Measurements from ENCODE around the gene BRCC3. TPM values are rescaled to one million over a fixed set of nuclear protein-coding genes. Genes with fewer than 3 reads are reported as not detected.

BRCC3 gene
- total RNA-seq, 2 experiments from 2014 or later, result 12.6 to 12.8 TPM

DNA sequence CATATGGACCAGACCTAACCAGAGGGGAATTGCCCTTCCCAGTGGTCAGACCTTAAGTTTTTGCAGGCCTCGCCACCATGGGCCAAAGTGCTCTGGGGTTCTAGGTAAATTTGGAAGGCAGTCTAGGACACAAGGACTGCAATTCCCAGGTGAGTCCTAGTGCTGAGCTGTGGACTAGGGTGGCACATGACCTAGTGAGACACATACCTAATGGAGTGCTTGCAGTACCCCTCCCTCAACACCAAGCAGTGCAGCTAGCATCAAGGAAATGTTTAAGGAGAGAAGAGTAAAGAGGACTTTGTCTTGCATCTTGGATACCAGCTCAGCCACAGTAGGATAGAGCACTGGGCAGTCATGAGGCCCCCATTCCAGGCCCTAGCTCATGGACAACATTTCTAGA, 60.8 kb downstream of the BRCC3 start:
- H3K4me3 ChIP-seq (ENCODE audit: low read length), result no peak overlapping the region
- no peaks in the 10 kb centered on the region for H3K36me3 ChIP-seq (ENCODE audit: insufficient read depth, low read length)
- intact Hi-C loops (cut with DNase I, micrococcal nuclease), result no loop called here
- Mint-ChIP-seq H3K27me3 (no peaks in the 10 kb centered on the region), H3K9me3 (peaks cover 3% of the 10 kb centered on the region), H3K4me1 (ENCODE audit: low read depth) (no peaks in the 10 kb centered on the region), H3K4me3 (no peak overlapping the region), H3K36me3 (ENCODE audit: low read depth) (no peaks in the 10 kb centered on the region), H3K27ac (no peak overlapping the region)
- no peak for DNase-seq
- TF ChIP-seq, protein P1, sequence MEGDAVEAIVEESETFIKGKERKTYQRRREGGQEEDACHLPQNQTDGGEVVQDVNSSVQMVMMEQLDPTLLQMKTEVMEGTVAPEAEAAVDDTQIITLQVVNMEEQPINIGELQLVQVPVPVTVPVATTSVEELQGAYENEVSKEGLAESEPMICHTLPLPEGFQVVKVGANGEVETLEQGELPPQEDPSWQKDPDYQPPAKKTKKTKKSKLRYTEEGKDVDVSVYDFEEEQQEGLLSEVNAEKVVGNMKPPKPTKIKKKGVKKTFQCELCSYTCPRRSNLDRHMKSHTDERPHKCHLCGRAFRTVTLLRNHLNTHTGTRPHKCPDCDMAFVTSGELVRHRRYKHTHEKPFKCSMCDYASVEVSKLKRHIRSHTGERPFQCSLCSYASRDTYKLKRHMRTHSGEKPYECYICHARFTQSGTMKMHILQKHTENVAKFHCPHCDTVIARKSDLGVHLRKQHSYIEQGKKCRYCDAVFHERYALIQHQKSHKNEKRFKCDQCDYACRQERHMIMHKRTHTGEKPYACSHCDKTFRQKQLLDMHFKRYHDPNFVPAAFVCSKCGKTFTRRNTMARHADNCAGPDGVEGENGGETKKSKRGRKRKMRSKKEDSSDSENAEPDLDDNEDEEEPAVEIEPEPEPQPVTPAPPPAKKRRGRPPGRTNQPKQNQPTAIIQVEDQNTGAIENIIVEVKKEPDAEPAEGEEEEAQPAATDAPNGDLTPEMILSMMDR (IDR thresholded peaks at IDR 0.05), result no peak
- ChIA-PET CTCF (no interaction called here), POLR2A (no interaction called here)
- ATAC-seq (ENCODE audit: poor library complexity), result no peak
- H3K4me1 ChIP-seq (ENCODE audit: insufficient read depth, low read length), result no peaks in the 10 kb centered on the region
- no peaks in the 10 kb centered on the region for H3K27me3 ChIP-seq (ENCODE audit: control insufficient read depth in 1 of 2, insufficient read depth in 2 of 2, low read length in 2 of 2)
- no peak overlapping the region for H3K27ac ChIP-seq (ENCODE audit: low read depth in 1 of 2, low read length in 2 of 2)
- H3K9me3 ChIP-seq (ENCODE audit: control insufficient read depth in 1 of 2, insufficient read depth in 1 of 2, low read length in 2 of 2), result peaks cover 0 to 7% of the 10 kb centered on the region in 2 experiments

DNA sequence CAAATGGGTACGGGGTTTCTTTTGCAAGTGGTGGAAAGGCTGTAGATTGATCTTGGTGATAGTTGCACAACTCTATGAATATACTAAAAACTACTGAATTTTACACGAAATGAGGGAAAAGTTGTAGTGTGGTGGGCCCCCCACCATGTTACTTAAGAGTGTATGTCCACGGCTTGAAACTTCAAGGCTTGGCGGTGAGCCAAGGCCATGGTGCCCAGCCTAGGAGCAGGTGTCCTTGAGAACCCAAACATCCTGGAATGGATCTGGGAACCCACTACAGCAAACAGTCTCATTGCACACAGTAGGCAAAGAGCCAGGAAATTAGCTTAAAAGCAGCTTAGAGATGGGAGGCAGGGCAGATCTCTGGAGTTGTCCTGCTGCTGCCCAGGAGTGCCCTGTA, 62.9 kb downstream of the BRCC3 start:
- TF ChIP-seq, protein P1 (IDR thresholded peaks at IDR 0.05), result no peak
- Mint-ChIP-seq H3K4me1 (ENCODE audit: low read depth) (no peaks in the 10 kb centered on the region), H3K9me3 (no peaks in the 10 kb centered on the region), H3K27me3 (no peaks in the 10 kb centered on the region), H3K4me3 (no peak overlapping the region), H3K36me3 (ENCODE audit: low read depth) (no peaks in the 10 kb centered on the region), H3K27ac (no peak overlapping the region)
- intact Hi-C loops (cut with DNase I, micrococcal nuclease), result no loop called here
- H3K27me3 ChIP-seq (ENCODE audit: control insufficient read depth in 1 of 2, insufficient read depth in 2 of 2, low read length in 2 of 2), result no peaks in the 10 kb centered on the region
- H3K4me3 ChIP-seq (ENCODE audit: low read length), result no peak overlapping the region
- peaks cover 0 to 6% of the 10 kb centered on the region in 2 experiments for H3K9me3 ChIP-seq (ENCODE audit: control insufficient read depth in 1 of 2, insufficient read depth in 1 of 2, low read length in 2 of 2)
- H3K27ac ChIP-seq (ENCODE audit: low read depth in 1 of 2, low read length in 2 of 2), result no peak overlapping the region
- DNase-seq (no peak), ATAC-seq (ENCODE audit: poor library complexity) (no peak)
- H3K36me3 ChIP-seq (ENCODE audit: insufficient read depth, low read length), result no peaks in the 10 kb centered on the region
- POLR2A ChIA-PET, result no interaction called here
- no peaks in the 10 kb centered on the region for H3K4me1 ChIP-seq (ENCODE audit: insufficient read depth, low read length)
- CTCF ChIA-PET, result no interaction called here

DNA sequence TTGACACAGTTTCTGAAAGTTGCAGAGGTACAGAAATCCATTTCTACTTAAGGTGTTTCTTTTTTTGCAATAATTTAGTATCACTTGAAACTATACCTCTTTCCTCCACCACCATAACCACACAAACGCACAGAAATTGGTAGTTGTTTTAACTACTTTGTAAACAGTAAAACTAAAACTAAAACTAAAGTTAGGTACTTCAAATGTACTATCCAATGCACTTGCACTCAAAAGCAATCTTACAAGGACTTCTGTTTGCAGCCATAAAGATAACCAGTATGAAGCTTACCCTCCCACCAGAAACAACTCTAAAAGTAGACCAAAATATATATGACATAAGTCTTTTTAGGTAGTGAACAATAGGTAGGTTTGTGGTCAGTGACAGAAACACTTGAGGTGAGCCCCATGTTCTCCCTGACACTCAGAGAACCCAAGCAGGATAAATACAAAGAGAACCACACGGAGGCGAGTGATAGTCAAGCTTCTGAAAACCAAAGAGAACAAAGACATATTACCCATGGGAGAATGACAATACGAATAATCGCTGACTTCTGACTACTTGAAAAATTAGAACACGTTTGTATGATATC, 72.7 kb downstream of the BRCC3 start:
- H3K4me3 Mint-ChIP-seq, result no peak overlapping the region
- Histone ChIP-seq H3K9me3 (ENCODE audit: control insufficient read depth in 1 of 2, insufficient read depth in 1 of 2, low read length in 2 of 2) (no peaks in the 10 kb centered on the region), H3K36me3 (ENCODE audit: insufficient read depth, low read length) (no peaks in the 10 kb centered on the region), H3K27ac (ENCODE audit: low read depth in 1 of 2, low read length in 2 of 2) (no peak overlapping the region), H3K4me1 (ENCODE audit: insufficient read depth, low read length) (no peaks in the 10 kb centered on the region), H3K4me3 (ENCODE audit: low read length) (no peak overlapping the region), H3K27me3 (ENCODE audit: control insufficient read depth in 1 of 2, insufficient read depth in 2 of 2, low read length in 2 of 2) (no peaks in the 10 kb centered on the region)
- intact Hi-C loops (cut with DNase I, micrococcal nuclease), result no loop called here
- no peaks in the 10 kb centered on the region for H3K36me3 Mint-ChIP-seq (ENCODE audit: low read depth)
- ATAC-seq (ENCODE audit: poor library complexity) (no peak), DNase-seq (no peak)
- TF ChIP-seq, protein P1 (IDR thresholded peaks at IDR 0.05), result no peak
- POLR2A ChIA-PET, result no interaction called here
- no peaks in the 10 kb centered on the region for H3K9me3 Mint-ChIP-seq
- CTCF ChIA-PET, result no interaction called here
- H3K27ac Mint-ChIP-seq, result no peak overlapping the region
- no peaks in the 10 kb centered on the region for H3K27me3 Mint-ChIP-seq
- H3K4me1 Mint-ChIP-seq (ENCODE audit: low read depth), result no peaks in the 10 kb centered on the region
